ENCODE results near the gene COL25A1. TPM values are rescaled to one million over a fixed set of nuclear protein-coding genes. Genes with fewer than 3 reads are reported as not detected.

The COL25A1 gene
- total and polyA plus RNA-seq, 4 donors: 0.61 to 4.4 (median 2.1) TPM

DNA sequence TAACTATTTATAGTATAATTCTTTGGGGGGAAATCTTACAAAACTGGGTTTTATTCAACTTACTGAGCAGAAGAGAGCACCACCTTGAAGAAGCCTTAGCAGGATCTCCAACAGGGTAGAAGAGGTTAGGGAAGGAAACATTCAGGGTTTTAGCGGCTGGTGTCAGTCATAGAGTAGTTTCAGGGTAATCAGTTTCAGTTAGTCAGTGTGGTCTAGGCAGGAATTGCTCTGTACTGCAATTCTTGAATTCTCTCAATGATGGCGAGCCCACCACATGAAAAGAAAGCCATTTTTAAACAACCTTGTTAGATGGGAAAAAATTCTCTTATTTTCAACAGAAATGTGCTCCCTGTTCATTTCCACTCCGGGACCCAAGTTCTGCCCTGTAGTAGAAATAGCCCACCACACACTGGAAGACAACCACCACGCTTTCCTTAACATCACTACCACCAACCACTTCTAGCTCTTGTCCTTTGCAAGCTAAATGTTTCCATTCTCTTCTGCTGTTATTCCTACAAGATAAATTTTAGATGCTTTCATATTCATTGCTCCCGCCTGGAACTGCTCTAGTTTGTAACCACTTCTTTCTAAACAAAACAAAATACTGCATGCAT is 25.9 kb downstream of the COL25A1 start (continued):
- no peak for TF ChIP-seq EGR1 (IDR thresholded peaks at IDR 0.05; ENCODE audit: low read depth in 2 of 2)
- no peak for TF ChIP-seq RXRA (IDR thresholded peaks at IDR 0.05)

DNA sequence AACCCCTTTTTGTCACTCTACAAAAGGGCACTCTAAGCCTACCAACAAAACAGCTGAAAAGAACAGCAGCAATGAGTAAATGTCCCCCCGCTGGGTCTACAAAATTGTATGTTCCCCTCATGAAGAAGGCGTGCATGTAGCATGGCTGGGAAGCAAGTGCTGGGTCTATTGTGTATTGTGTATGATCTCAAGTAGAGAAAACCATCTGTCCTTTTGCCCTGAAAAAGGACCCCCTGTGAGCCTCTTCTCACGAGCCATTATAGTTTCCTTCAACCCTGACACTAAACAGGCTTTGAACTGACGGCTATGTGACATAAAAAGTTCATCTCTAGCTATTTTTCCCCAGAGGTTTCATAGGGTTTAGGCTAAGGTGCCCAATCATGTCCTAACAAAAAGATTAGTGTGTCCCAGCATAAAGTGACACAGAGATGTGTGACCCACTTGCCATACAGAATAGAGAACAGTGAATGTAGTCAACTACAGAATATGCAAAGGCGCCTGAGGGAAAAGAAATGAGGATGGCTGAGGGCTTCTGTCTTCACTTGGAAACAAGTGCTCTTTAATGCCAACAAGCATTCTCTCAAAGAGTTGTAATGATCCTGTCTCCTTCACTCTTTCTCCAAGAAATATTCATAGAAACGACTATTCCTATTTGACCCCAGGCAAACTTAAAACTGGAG is 27.3 kb downstream of the COL25A1 start:
- WGBS: 83% methylated on average over 6 of the region's 6 CpGs

More for the DNA sequence above, 27.3 kb downstream of the COL25A1 start:
- Histone ChIP-seq H3K4me3 (ENCODE audit: low read depth in 1 of 3, low read length in 3 of 3) (no peak overlapping the region), H3K9ac (ENCODE audit: low read depth in 1 of 2, low read length in 2 of 2) (no peak overlapping the region), H3K27ac (ENCODE audit: low read depth in 1 of 2, low read length in 2 of 2) (no peak overlapping the region), H3K4me1 (ENCODE audit: control insufficient read depth in 4 of 4, insufficient read depth in 4 of 4, low read length in 3 of 4) (no peaks in the 10 kb centered on the region), H3K36me3 (ENCODE audit: control insufficient read depth in 4 of 4, insufficient read depth in 3 of 4, low read depth in 1 of 4, low read length in 3 of 4) (no peaks in the 10 kb centered on the region), H3K9me3 (ENCODE audit: control insufficient read depth in 4 of 4, low read length in 3 of 4) (no peaks in the 10 kb centered on the region), H3K27me3 (ENCODE audit: control insufficient read depth in 4 of 4, insufficient read depth in 4 of 4, low read length in 3 of 4) (no peaks in the 10 kb centered on the region)
- no peak for TF ChIP-seq HNF4G (IDR thresholded peaks at IDR 0.05)
- TF ChIP-seq, protein P1, sequence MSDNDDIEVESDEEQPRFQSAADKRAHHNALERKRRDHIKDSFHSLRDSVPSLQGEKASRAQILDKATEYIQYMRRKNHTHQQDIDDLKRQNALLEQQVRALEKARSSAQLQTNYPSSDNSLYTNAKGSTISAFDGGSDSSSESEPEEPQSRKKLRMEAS (IDR thresholded peaks at IDR 0.05): no peak
- TF ChIP-seq, protein P2, sequence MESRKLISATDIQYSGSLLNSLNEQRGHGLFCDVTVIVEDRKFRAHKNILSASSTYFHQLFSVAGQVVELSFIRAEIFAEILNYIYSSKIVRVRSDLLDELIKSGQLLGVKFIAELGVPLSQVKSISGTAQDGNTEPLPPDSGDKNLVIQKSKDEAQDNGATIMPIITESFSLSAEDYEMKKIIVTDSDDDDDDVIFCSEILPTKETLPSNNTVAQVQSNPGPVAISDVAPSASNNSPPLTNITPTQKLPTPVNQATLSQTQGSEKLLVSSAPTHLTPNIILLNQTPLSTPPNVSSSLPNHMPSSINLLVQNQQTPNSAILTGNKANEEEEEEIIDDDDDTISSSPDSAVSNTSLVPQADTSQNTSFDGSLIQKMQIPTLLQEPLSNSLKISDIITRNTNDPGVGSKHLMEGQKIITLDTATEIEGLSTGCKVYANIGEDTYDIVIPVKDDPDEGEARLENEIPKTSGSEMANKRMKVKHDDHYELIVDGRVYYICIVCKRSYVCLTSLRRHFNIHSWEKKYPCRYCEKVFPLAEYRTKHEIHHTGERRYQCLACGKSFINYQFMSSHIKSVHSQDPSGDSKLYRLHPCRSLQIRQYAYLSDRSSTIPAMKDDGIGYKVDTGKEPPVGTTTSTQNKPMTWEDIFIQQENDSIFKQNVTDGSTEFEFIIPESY (IDR thresholded peaks at IDR 0.05): no peak
- TF ChIP-seq RAD21 (IDR thresholded peaks at IDR 0.05): no peak
- no peak for TF ChIP-seq TAF1 (conservative IDR thresholded peaks at IDR 0.05)
- TF ChIP-seq, protein P3, sequence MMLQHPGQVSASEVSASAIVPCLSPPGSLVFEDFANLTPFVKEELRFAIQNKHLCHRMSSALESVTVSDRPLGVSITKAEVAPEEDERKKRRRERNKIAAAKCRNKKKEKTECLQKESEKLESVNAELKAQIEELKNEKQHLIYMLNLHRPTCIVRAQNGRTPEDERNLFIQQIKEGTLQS (IDR thresholded peaks at IDR 0.05): no peak
- no peak for TF ChIP-seq RXRA (IDR thresholded peaks at IDR 0.05)
- TF ChIP-seq, protein P4, sequence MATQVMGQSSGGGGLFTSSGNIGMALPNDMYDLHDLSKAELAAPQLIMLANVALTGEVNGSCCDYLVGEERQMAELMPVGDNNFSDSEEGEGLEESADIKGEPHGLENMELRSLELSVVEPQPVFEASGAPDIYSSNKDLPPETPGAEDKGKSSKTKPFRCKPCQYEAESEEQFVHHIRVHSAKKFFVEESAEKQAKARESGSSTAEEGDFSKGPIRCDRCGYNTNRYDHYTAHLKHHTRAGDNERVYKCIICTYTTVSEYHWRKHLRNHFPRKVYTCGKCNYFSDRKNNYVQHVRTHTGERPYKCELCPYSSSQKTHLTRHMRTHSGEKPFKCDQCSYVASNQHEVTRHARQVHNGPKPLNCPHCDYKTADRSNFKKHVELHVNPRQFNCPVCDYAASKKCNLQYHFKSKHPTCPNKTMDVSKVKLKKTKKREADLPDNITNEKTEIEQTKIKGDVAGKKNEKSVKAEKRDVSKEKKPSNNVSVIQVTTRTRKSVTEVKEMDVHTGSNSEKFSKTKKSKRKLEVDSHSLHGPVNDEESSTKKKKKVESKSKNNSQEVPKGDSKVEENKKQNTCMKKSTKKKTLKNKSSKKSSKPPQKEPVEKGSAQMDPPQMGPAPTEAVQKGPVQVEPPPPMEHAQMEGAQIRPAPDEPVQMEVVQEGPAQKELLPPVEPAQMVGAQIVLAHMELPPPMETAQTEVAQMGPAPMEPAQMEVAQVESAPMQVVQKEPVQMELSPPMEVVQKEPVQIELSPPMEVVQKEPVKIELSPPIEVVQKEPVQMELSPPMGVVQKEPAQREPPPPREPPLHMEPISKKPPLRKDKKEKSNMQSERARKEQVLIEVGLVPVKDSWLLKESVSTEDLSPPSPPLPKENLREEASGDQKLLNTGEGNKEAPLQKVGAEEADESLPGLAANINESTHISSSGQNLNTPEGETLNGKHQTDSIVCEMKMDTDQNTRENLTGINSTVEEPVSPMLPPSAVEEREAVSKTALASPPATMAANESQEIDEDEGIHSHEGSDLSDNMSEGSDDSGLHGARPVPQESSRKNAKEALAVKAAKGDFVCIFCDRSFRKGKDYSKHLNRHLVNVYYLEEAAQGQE (IDR thresholded peaks at IDR 0.05): no peak
- TF ChIP-seq GABPA (IDR thresholded peaks at IDR 0.05 in 1 of 2, conservative IDR thresholded peaks at IDR 0.05 in 1 of 2): no peak
- no peak for TF ChIP-seq FOXA1 (IDR thresholded peaks at IDR 0.05)
- no peak for TF ChIP-seq SP1 (IDR thresholded peaks at IDR 0.05)
- TF ChIP-seq EGR1 (IDR thresholded peaks at IDR 0.05; ENCODE audit: low read depth in 2 of 2): no peak
- TF ChIP-seq JUND (IDR thresholded peaks at IDR 0.05): no peak
- TF ChIP-seq, protein P5, sequence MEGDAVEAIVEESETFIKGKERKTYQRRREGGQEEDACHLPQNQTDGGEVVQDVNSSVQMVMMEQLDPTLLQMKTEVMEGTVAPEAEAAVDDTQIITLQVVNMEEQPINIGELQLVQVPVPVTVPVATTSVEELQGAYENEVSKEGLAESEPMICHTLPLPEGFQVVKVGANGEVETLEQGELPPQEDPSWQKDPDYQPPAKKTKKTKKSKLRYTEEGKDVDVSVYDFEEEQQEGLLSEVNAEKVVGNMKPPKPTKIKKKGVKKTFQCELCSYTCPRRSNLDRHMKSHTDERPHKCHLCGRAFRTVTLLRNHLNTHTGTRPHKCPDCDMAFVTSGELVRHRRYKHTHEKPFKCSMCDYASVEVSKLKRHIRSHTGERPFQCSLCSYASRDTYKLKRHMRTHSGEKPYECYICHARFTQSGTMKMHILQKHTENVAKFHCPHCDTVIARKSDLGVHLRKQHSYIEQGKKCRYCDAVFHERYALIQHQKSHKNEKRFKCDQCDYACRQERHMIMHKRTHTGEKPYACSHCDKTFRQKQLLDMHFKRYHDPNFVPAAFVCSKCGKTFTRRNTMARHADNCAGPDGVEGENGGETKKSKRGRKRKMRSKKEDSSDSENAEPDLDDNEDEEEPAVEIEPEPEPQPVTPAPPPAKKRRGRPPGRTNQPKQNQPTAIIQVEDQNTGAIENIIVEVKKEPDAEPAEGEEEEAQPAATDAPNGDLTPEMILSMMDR (IDR thresholded peaks at IDR 0.05; ENCODE audit: low read depth, low read length, missing input control): no peak
- no peak for TF ChIP-seq FOXA2 (IDR thresholded peaks at IDR 0.05)
- no peak for DNase-seq (ENCODE audit: low spot score)
